CD14-positive monocyte (primary cell): Measurements from ENCODE around the gene PPP4R3A. TPM values are rescaled to one million over a fixed set of nuclear protein-coding genes. Genes with fewer than 3 reads are reported as not detected.
A peak's percentile ranks its signal among the peaks of the same experiment; 100 is the strongest.

Source experiments
- DNase-seq, 3 donors: peaks; one replicate each; pipeline ENCODE4 v3.0.0-alpha.2; 2011 to 2022
- H2AFZ ChIP-seq: 2 replicates; pipeline ENCODE4 v1.6.0; 2012; ENCODE audit warnings: mild to moderate bottlenecking, low read depth, low read length, inconsistent platforms; ENCODE audit not compliant: insufficient read depth, poor library complexity, severe bottlenecking
- H3K27ac ChIP-seq, 2 donors: 1 replicate in 1 of 2; 2 replicates in 1 of 2; pipeline ENCODE4 v1.5.1; 2012 to 2013; ENCODE audit warnings: low read length in 2 of 2, control low read depth in 1 of 2, inconsistent platforms in 1 of 2, low read depth in 1 of 2, mild to moderate bottlenecking in 1 of 2
- H3K27me3 ChIP-seq, 2 donors: one replicate each; pipeline versions ENCODE4 v1.6.0 to v1.6.1; 2011 to 2013; ENCODE audit warnings: low read length in 2 of 2; ENCODE audit not compliant: control insufficient read depth in 2 of 2, insufficient read depth in 2 of 2
- H3K36me3 ChIP-seq, 2 donors: replicated peaks in 1 of 2; 1 replicate in 1 of 2; 2 replicates in 1 of 2; pipeline versions ENCODE4 v1.5.1 to v1.6.1; 2012 to 2013; ENCODE audit warnings: low read length in 2 of 2, control low read depth in 1 of 2, inconsistent platforms in 1 of 2, mild to moderate bottlenecking in 1 of 2; ENCODE audit not compliant: insufficient read depth in 2 of 2, control insufficient read depth in 1 of 2
- H3K4me1 ChIP-seq, 2 donors: 1 replicate in 1 of 2; 2 replicates in 1 of 2; pipeline versions ENCODE4 v1.5.1 to v1.6.1; 2012 to 2013; ENCODE audit warnings: low read length in 2 of 2, control low read depth in 1 of 2, inconsistent platforms in 1 of 2, mild to moderate bottlenecking in 1 of 2, moderate library complexity in 1 of 2; ENCODE audit not compliant: insufficient read depth in 2 of 2, control insufficient read depth in 1 of 2
- H3K4me2 ChIP-seq: replicated peaks from 2 replicates; pipeline ENCODE3; 2012; ENCODE audit warnings: low read length, moderate library complexity, mild to moderate bottlenecking; ENCODE audit not compliant: poor library complexity, severe bottlenecking; ENCODE audit errors: extremely low read depth
- H3K4me3 ChIP-seq, 3 experiments: fragments of 200-600 bp in 1 of 3; sonication (generic) in 1 of 3; replicated peaks in 1 of 3; 1 replicate in 2 of 3; 2 replicates in 1 of 3; pipeline ENCODE4 v1.5.1; 2011 to 2013; ENCODE audit warnings: low read length in 3 of 3, mild to moderate bottlenecking in 3 of 3, control low read depth in 2 of 3, low read depth in 2 of 3, inconsistent platforms in 1 of 3, moderate library complexity in 1 of 3
- H3K79me2 ChIP-seq: 2 replicates; pipeline ENCODE4 v1.6.0; 2012; ENCODE audit warnings: mild to moderate bottlenecking, control low read depth, inconsistent platforms, low read length, moderate library complexity; ENCODE audit not compliant: insufficient read depth
- H3K9ac ChIP-seq: 2 replicates; pipeline ENCODE4 v1.6.0; 2017; ENCODE audit warnings: low read length, mild to moderate bottlenecking; ENCODE audit not compliant: insufficient read depth, poor library complexity, severe bottlenecking
- H3K9me3 ChIP-seq, 2 donors: replicated peaks in 1 of 2; 1 replicate in 1 of 2; 2 replicates in 1 of 2; pipeline versions ENCODE4 v1.5.1 to v1.6.1; 2012 to 2013; ENCODE audit warnings: low read length in 2 of 2, control low read depth in 1 of 2; ENCODE audit not compliant: control insufficient read depth in 1 of 2, insufficient read depth in 1 of 2
- H4K20me1 ChIP-seq: 2 replicates; pipeline ENCODE4 v1.6.0; 2012; ENCODE audit warnings: mild to moderate bottlenecking, low read length, control low read depth, moderate library complexity; ENCODE audit not compliant: insufficient read depth
- H3K27ac Mint-ChIP-seq, 7 donors: one replicate each; pipeline ENCODE4 v1.8.0; 2020; ENCODE audit warnings: mild to moderate bottlenecking in 7 of 7, mixed read lengths in 7 of 7, moderate library complexity in 6 of 7, inconsistent platforms in 2 of 7
- H3K27me3 Mint-ChIP-seq, 3 donors: one replicate each; pipeline ENCODE4 v1.8.0; 2021 to 2022; ENCODE audit warnings: low read depth in 3 of 3, mild to moderate bottlenecking in 3 of 3, mixed read lengths in 3 of 3, moderate library complexity in 3 of 3, inconsistent platforms in 1 of 3
- H3K36me3 Mint-ChIP-seq, 2 donors: one replicate each; pipeline ENCODE4 v1.8.0; 2020; ENCODE audit warnings: mixed read lengths in 2 of 2, inconsistent platforms in 1 of 2, mild to moderate bottlenecking in 1 of 2
- H3K4me1 Mint-ChIP-seq: one replicate; pipeline ENCODE4 v1.8.0; 2020; ENCODE audit warnings: mild to moderate bottlenecking, mixed read lengths
- H3K4me3 Mint-ChIP-seq, 2 donors: one replicate each; pipeline ENCODE4 v1.8.0; 2020; ENCODE audit warnings: mild to moderate bottlenecking in 2 of 2, mixed read lengths in 2 of 2, moderate library complexity in 1 of 2
- H3K9me3 Mint-ChIP-seq, 7 donors: one replicate each; pipeline ENCODE4 v1.8.0; 2020 to 2022; ENCODE audit warnings: mixed read lengths in 7 of 7, mild to moderate bottlenecking in 6 of 7, moderate library complexity in 6 of 7, inconsistent platforms in 2 of 7
- WGBS: methylation state at CpG from one replicate; pipeline ENCODE4 v1.1.5; 2013; ENCODE audit warnings: missing lambda C conversion rate; ENCODE audit not compliant: insufficient coverage; 5-methylcytosine and 5-hydroxymethylcytosine counted together
- intact Hi-C, 2 donors: fragments of 100-400 bp; cut with micrococcal nuclease; formaldehyde crosslinking; loops; one replicate each; pipeline versions ENCODE4 v1.15.0 to v1.15.1; 2023
- polyA plus RNA-seq, 3 donors: library from polyadenylated mRNA; depleted of rRNA in 1 of 3; unstranded in 2 of 3; stranded (reverse) in 1 of 3; fragments of 300-500 nt in 2 of 3; fragments of >200 nt in 1 of 3; fragmentation: Illumina TruSeq in 2 of 3; gene quantifications; 1 replicate in 2 of 3; 2 replicates in 1 of 3; pipeline ENCODE4 v1.2.3, GENCODE V29; 2012 to 2021
- TF ChIP-seq, protein P1 (sequence below): fragments of 200-600 bp; IDR thresholded peaks from one replicate; pipeline ENCODE4 v1.8.0; 2022; ENCODE audit warnings: antibody characterized with exemption, mild to moderate bottlenecking

PPP4R3A gene
- polyA plus RNA-seq, 3 donors: 31.4 to 71.0 (median 41.2) TPM

DNA sequence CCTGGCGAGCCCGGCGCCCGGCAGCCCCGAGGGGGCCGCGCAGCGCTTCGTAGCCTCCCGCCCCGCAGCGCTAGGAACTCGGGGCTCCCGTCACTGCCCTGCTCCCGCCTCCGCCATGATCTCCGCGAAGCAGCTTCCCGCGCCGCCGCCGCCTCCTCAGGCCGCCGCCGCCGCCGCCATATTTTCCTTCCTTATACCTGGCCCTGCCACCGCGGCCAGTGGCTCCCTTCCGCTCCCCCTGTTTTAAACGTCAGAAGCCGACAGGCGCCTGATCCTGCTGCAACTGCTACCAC lies 286 bp downstream of the PPP4R3A start:
- no peaks in the 10 kb centered on the region for H3K27me3 Mint-ChIP-seq
- H2AFZ ChIP-seq: peak overlapping the region; percentile 68
- no peak for DNase-seq
- H3K4me2 ChIP-seq: peak overlapping the region; percentile 91
- H3K9ac ChIP-seq: peak overlapping the region; percentile 100
- TF ChIP-seq, protein P1, sequence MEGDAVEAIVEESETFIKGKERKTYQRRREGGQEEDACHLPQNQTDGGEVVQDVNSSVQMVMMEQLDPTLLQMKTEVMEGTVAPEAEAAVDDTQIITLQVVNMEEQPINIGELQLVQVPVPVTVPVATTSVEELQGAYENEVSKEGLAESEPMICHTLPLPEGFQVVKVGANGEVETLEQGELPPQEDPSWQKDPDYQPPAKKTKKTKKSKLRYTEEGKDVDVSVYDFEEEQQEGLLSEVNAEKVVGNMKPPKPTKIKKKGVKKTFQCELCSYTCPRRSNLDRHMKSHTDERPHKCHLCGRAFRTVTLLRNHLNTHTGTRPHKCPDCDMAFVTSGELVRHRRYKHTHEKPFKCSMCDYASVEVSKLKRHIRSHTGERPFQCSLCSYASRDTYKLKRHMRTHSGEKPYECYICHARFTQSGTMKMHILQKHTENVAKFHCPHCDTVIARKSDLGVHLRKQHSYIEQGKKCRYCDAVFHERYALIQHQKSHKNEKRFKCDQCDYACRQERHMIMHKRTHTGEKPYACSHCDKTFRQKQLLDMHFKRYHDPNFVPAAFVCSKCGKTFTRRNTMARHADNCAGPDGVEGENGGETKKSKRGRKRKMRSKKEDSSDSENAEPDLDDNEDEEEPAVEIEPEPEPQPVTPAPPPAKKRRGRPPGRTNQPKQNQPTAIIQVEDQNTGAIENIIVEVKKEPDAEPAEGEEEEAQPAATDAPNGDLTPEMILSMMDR: no peak
- H3K27ac Mint-ChIP-seq: peak overlapping the region; percentile 99 to 100 (median 100)
- peak overlapping the region; percentile 79 to 98 (median 88) for H3K4me3 ChIP-seq
- H3K9me3 Mint-ChIP-seq: no peaks in the 10 kb centered on the region
- H3K27me3 ChIP-seq: no peaks in the 10 kb centered on the region
- H4K20me1 ChIP-seq: peaks cover 43% of the 10 kb centered on the region
- H3K79me2 ChIP-seq: peaks cover 58% of the 10 kb centered on the region
- under 1% methylated on average over 34 of the region's 34 CpGs for WGBS
- peak overlapping the region; percentile 98 to 99 for H3K27ac ChIP-seq
- intact Hi-C loops: no loop called here
- H3K36me3 ChIP-seq: peaks cover 2 to 20% of the 10 kb centered on the region in 2 donors
- peaks cover 31% of the 10 kb centered on the region for H3K4me1 Mint-ChIP-seq
- peaks cover 4 to 16% of the 10 kb centered on the region in 2 donors for H3K36me3 Mint-ChIP-seq
- H3K4me3 Mint-ChIP-seq: peak overlapping the region; percentile 98 to 99
- no peaks in the 10 kb centered on the region for H3K9me3 ChIP-seq
- H3K4me1 ChIP-seq: peaks cover 31 to 47% of the 10 kb centered on the region in 2 donors

DNA sequence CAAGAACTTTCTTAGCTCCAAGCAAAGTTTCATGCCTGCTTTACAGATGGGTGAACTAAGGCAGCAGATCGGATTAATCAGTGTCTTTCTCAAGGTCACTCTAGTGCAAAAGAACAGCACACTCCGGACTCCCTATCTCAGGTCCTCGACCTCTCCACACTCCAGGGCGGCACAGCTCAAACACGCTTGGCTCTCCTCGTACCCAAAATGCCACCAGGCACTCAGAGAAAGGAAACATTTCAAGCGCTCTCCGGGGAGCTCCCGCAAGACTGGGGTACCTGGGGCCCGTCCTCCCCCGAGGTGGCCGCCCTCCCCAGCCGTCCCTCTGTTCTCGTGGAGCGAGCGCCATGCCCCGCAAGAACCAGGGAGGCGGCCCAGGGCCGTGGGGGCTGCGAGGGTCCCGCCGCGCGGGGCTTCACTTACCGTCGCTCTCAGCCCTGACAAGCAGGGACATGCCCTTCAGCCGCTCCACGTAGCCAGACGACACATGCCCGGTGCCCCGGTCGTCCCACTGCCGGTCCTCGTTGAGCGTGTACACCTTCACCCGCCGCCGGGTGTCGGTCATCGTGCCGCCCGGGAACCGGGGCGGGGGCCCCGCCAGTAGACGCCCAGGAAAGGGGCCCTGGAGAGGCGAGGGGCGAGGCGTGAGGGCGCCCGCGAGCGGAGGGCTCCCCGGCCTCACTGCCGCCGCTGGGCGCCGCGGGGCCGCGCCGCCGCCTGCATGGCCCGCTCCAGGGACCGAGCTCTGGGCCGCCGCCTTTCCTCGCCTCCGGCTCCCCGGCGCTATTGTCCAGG lies 830 bp downstream of the PPP4R3A start:
- peaks cover 33% of the 10 kb centered on the region for H3K4me1 Mint-ChIP-seq
- no peaks in the 10 kb centered on the region for H3K9me3 Mint-ChIP-seq
- intact Hi-C loops: no loop called here
- H3K27ac Mint-ChIP-seq: peak overlapping the region; percentile 84 to 99 (median 89)
- Histone ChIP-seq H3K27me3 (no peaks in the 10 kb centered on the region), H3K4me1 (peaks cover 31 to 47% of the 10 kb centered on the region in 2 donors), H4K20me1 (peaks cover 48% of the 10 kb centered on the region), H3K4me3 (peak overlapping the region; percentile 79 to 98 (median 88)), H3K9me3 (no peaks in the 10 kb centered on the region), H3K36me3 (peaks cover 7 to 25% of the 10 kb centered on the region in 2 donors), H3K4me2 (peak overlapping the region; percentile 91), H3K9ac (peak overlapping the region; percentile 100), H3K79me2 (peaks cover 63% of the 10 kb centered on the region), H2AFZ (peak overlapping the region; percentile 68), H3K27ac (peak overlapping the region; percentile 98 to 99)
- H3K4me3 Mint-ChIP-seq: peak overlapping the region; percentile 98 to 99
- H3K27me3 Mint-ChIP-seq: no peaks in the 10 kb centered on the region
- DNase-seq: peak in 1 of 3 donors; percentile 19
- peaks cover 4 to 20% of the 10 kb centered on the region in 2 donors for H3K36me3 Mint-ChIP-seq
- TF ChIP-seq, protein P1: no peak
- 0% methylated on average over 71 of the region's 71 CpGs for WGBS
